NCI-H1092 treated with DMSO at 0.1 percent for 48 hours (cell line): ENCODE results near the gene SACM1L.
"Not testable (repeated sequence)": the region's sequence is repeated elsewhere in the genome, so short reads cannot be mapped to it uniquely, and the experiment has no call there.

Experiments used
- DNase-seq: peaks from one replicate; lab custom pipeline; 2025; lab: John Stamatoyannopoulos, UW

Gene SACM1L

GRCh38 chr3:45741742-45742460, 52.7 kb downstream of the SACM1L start:
- DNase-seq = no peak

GRCh38 chr3:45742461-45743089, 53.4 kb downstream of the SACM1L start:
- no peak for DNase-seq

DNA sequence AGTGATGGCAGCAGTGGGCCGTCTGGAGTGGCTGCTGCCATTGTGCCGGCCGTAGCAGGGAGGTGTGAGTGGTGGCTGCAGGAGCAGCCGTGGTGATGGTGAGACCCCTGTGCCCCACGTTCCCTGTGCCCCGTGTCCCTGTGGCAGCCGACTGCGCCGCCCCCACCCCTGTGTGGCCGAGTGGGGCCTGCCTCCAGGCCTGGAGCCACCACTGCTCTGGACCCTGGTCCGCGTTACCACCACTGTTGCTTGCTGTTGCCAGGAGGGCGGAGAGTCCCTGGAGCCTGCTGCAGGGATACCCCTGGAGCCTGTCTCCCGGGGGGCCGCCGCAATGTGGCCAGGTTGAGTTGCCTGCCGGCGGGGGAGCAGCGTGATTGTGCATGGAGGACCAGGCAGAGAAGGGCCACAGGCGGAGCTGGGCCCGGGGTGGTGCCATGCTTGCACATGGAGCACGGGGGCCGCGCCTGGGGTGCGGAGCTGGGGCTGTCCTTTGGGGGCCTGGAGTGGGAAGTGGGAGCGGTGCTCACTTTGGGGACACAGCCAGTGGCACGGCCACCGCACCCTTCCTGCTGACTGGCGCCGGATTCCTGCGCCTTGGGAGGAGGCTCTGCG, 57.1 kb downstream of the SACM1L start:
- DNase-seq = no peak

DNA sequence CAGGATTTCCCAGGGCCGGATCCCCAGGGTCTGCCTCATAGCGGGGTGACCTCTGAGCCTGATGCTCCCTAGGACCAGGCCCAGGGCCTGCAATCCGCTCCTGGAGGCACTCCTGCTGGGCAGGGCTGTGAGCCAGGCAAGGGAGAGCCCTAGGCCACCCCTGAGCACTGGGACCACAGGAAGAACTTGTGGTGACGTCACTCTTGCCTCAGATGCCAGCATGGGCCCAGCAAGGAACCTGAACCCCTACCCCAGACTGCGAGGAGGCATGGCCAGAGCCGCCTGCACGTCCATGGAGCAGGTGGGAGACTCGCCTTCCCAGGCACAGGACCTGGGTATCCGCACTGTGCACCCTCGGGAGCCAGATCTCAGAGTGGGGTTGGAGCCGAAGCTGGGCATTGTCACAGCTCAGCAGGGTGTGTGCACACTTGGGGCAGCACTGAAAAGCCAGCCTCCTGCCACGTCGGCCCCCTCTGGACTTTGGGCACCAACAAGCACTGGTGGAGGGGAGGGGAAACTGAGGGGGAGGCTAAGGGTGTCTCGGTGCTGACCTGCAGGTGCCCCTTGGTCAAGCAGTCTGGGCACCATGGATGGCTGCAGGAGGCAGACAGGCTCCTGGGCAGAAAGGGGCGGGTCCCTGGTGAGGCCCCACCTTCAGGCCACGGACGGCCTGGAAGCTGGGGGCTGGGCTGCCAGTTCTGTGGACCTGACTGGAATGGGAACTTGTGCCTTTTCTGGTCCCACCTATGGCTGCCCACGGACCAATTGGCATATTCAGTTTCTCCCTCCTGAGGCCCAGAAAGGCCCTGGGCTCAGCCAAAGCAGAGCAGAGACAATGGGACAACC, 57.8 kb downstream of the SACM1L start:
- no peak for DNase-seq

- DNase-seq = no peak
These were observed 58.9 kb downstream of the SACM1L start for GRCh38 chr3:45748068-45748467.

DNA sequence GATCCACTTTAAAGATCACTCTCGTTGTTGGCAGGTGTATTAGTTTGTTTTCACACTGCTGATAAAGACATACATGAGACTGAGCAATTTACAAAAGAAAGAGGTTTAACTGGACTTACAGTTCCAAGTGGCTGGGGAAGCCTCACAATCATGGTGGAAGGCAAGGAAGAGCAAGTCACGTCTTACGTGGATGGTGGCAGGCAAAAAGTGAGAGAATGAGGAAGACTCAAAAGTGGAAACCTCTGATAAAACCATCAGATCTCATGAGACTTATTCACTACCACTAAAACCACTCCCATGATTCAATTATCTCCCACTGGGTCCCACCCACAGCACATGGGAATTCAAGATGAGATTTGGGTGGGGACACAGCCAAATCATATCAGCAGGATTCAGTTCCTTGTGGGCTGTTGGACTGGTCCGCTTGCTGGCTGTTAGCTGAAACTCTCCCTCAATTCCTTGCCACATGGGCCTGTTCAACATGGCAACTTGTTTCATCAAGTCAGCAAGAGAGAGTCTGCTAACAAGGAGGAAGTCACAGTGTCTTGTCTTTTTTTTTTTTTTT, 59.9 kb downstream of the SACM1L start:
- DNase-seq = not testable (repeated sequence)

- DNase-seq = no peak
These were observed 60.7 kb downstream of the SACM1L start for GRCh38 chr3:45749880-45750279.

GRCh38 chr3:45751537-45752242, 62.5 kb downstream of the SACM1L start:
- no peak for DNase-seq

- no peak for DNase-seq
These were observed 63.9 kb downstream of the SACM1L start for GRCh38 chr3:45753095-45753494.

- DNase-seq = no peak
These were observed 65.3 kb downstream of the SACM1L start for GRCh38 chr3:45754461-45754860.

GRCh38 chr3:45756055-45756454, 66.9 kb downstream of the SACM1L start:
- DNase-seq = no peak

DNA sequence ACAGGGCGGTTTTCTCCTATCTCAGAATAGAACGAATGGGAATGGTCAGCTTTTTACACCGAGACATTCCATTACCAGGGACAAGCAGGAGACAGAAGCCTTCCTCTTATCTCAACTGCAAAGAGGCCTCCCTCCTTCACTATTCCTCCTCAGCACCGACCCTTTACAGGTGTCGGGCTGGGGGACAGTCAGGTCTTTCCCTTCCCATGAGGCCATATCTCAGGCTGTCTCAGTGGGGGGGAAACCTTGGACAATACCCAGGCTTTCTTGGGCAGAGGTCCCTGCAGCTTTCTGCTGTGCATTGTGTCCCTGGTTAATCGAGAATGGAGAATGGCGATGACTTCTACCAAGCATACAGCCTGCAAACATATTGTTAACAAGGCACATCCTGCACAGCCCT, 67.9 kb downstream of the SACM1L start:
- not testable (repeated sequence) for DNase-seq

GRCh38 chr3:45758871-45759270, 69.7 kb downstream of the SACM1L start:
- no peak for DNase-seq

- no peak for DNase-seq
These were observed 70.7 kb downstream of the SACM1L start for GRCh38 chr3:45759851-45760250.

DNA sequence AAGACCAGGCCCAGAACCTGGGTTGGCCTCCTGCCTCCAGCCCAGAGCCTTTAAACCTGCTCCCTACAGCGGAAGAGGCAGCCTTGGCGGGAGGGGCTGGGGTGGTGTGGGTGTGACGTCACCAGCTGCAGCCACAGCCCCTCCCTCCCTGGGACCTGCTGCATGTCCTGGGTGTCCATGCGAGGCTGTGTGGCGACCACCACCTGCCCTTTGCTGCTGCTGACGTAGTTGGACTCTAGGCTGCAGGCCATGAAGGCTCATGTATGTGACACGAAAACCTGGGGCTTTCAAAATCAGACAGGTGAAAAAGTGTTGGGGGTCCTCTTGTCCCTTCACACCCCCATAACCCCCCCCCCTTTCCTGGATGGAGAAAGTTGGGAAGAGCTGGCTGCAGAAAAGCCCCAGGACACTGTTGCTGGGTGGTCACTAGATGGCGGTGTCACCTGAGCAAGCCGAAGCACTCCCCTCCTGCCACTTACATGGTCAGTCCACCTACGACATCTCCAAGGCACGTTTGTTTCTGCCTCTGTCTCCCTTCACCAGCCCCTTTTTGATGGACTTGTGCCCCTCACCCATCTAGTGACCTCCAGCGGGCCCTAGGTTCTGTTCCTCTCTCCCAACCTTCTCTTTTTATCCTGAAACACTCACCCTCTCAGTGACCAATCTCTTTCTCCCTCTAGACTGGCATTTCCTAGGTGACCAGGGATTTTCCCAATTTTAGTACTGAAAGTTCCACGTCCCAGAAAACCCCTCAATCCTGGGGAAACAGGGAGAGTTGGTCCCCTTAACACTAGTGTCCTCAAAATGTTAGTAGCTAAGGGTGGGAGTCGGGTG, 71.9 kb downstream of the SACM1L start:
- peak; percentile 51 for DNase-seq

DNA sequence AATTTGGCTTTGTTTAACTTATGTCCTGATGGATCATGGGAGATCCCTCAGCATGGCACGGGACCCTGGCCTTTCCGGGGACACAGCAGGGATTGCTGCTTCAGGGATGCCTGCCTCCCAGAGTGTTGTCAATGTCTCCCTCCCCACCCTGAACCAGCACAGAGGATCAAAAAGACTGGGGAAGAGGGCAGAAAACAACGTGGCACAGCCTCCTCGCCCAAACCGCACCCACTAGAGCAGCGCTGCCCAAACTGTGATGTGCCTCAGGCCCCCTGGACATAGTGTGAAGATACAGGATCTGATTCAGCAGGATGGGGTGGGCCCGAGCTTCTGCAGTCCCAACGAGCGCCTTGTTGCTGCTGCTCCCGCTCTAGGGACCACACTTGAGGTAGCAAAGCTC, 72.6 kb downstream of the SACM1L start:
- no peak for DNase-seq

GRCh38 chr3:45762647-45763302, 73.6 kb downstream of the SACM1L start:
- no peak for DNase-seq

- DNase-seq = no peak
These were observed 74.1 kb downstream of the SACM1L start for GRCh38 chr3:45763303-45763675.

GRCh38 chr3:45765266-45765851, 76.2 kb downstream of the SACM1L start:
- DNase-seq = no peak

DNA sequence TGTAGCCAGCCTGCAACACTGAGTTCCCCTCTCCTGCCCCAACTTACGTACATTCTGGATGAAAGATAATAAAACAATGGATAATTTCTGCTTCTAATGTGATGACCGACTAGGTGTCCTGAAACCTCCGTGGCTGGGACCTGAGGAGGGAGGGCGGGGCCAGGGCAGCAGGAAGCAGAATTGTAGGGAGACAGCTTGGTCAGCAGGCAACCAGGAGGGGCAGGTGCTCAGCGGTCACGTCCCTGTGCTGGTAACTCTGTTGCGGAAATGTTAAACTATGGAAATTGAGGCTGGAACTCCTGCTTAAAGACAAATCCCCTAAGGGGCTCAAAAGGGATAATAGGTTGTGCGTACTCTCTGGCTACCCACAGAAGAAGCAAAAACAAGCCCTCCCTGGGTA, 76.8 kb downstream of the SACM1L start:
- no peak for DNase-seq
